GM12892 (cell line): ENCODE measurements around the gene KLK14.

Experiments
- POLR2A ChIP-seq: IDR thresholded peaks from 2 replicates; pipeline ENCODE4 v1.6.1; 2011; ENCODE audit warnings: low read depth, low read length, control low read depth
- POLR2AphosphoS5 ChIP-seq: IDR thresholded peaks from 2 replicates; pipeline ENCODE4 v1.6.1; 2011; ENCODE audit warnings: low read depth, low read length, control low read depth

DNA sequence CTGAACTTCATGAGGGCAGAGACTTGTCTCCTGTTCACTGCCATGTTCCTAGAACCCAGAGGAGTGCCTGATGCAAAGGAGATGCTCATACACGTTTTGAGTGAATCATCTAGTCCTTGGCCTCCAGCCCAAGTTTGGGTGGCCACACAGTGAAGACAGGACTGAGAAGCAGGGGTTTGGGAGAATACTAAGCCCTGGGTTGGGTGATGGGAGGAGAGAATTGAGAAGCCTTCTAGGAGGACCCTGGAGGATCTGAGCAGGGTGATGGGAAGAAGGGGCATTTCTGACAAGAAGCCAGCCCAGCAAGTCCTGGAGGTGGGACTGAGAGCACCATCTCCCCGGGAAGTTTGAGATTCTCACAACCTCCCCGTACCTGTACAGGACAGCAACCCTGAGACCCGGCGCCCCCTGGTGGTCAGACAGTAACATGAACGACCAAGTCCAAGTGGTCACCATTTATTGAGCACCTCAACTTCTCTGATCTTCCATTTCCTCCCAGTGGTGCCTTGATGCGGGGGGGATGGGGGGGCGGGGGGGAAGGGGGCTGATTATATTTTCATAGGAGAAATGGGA, 14.6 kb upstream of the KLK14 start:
- no peak for TF ChIP-seq POLR2A
- no peak for TF ChIP-seq POLR2AphosphoS5
